NCI-H1092 treated with DMSO at 0.1 percent for 48 hours (cell line): ENCODE results near the gene ZDHHC12.

ENCODE experiments used
- DNase-seq: peaks from one replicate; lab custom pipeline; 2025; lab: John Stamatoyannopoulos, UW

The ZDHHC12 gene

GRCh38 chr9:128685636-128686489 is 38.1 kb downstream of the ZDHHC12 start:
- DNase-seq = no peak

GRCh38 chr9:128684325-128685199 is 39.4 kb downstream of the ZDHHC12 start:
- no peak for DNase-seq

GRCh38 chr9:128684065-128684324 is 39.9 kb downstream of the ZDHHC12 start:
- DNase-seq = no peak

- no peak for DNase-seq
Measured at GRCh38 chr9:128683340-128684064, 40.4 kb downstream of the ZDHHC12 start.

- no peak for DNase-seq
Measured at GRCh38 chr9:128677794-128678193, 46.1 kb downstream of the ZDHHC12 start.

- DNase-seq = no peak
Measured at GRCh38 chr9:128675382-128675781, 48.5 kb downstream of the ZDHHC12 start.
